ENCODE data around the gene USP33. TPM values are rescaled to one million over a fixed set of nuclear protein-coding genes. Genes with fewer than 3 reads are reported as not detected.
"Not testable (repeated sequence)": the region's sequence is repeated elsewhere in the genome, so short reads cannot be mapped to it uniquely, and the experiment has no call there.

The USP33 gene
- total RNA-seq, 2 experiments from 2014 or later, result 35.8 to 36.2 TPM

- no peaks in the 10 kb centered on the region for H3K27me3 Mint-ChIP-seq
- ATAC-seq (peak; percentile 79), DNase-seq (peak; percentile 94)
- ChIA-PET CTCF (interaction anchor here (0.7 to 2.0 kb wide), 14 partner anchors 10 to 439 kb away, joined by 3 to 7 read pairs (median 3); partner anchors contain the start of gene DNAJB4), POLR2A (interaction anchor here (0.7 to 2.6 kb wide), 16 partner anchors 11 to 343 kb away, joined by 3 to 28 read pairs (median 3); partner anchors contain the start of genes DNAJB4, FUBP1 and MIGA1)
- no peaks in the 10 kb centered on the region for H3K9me3 Mint-ChIP-seq
- intact Hi-C loops (cut with micrococcal nuclease), result no loop called here
- peaks cover 32% of the 10 kb centered on the region for H3K4me1 Mint-ChIP-seq (ENCODE audit: low read depth)
- peak overlapping the region; percentile 96 for H3K27ac Mint-ChIP-seq
- TF ChIP-seq, protein P1, sequence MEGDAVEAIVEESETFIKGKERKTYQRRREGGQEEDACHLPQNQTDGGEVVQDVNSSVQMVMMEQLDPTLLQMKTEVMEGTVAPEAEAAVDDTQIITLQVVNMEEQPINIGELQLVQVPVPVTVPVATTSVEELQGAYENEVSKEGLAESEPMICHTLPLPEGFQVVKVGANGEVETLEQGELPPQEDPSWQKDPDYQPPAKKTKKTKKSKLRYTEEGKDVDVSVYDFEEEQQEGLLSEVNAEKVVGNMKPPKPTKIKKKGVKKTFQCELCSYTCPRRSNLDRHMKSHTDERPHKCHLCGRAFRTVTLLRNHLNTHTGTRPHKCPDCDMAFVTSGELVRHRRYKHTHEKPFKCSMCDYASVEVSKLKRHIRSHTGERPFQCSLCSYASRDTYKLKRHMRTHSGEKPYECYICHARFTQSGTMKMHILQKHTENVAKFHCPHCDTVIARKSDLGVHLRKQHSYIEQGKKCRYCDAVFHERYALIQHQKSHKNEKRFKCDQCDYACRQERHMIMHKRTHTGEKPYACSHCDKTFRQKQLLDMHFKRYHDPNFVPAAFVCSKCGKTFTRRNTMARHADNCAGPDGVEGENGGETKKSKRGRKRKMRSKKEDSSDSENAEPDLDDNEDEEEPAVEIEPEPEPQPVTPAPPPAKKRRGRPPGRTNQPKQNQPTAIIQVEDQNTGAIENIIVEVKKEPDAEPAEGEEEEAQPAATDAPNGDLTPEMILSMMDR (IDR thresholded peaks at IDR 0.05), result peak; percentile 94
- peaks cover 16% of the 10 kb centered on the region for H3K36me3 Mint-ChIP-seq (ENCODE audit: low read depth)
- H3K4me3 Mint-ChIP-seq, result peak overlapping the region; percentile 99
Measured at GRCh38 chr1:77683160-77684148, 76.2 kb downstream of the USP33 start.

- Mint-ChIP-seq H3K9me3 (no peaks in the 10 kb centered on the region), H3K4me3 (peak within 1 kb of the TSS; percentile 99), H3K27me3 (no peaks in the 10 kb centered on the region), H3K4me1 (ENCODE audit: low read depth) (peaks cover 39% of the 10 kb centered on the region), H3K27ac (peak within 1 kb of the TSS; percentile 96), H3K36me3 (ENCODE audit: low read depth) (peaks cover 17% of the 10 kb centered on the region)
- POLR2A ChIA-PET, result interaction anchor here (0.7 to 2.6 kb wide), 12 partner anchors 10 to 344 kb away, joined by 3 to 28 read pairs (median 4); partner anchors contain the start of genes DNAJB4, FUBP1 and MIGA1
- CTCF ChIA-PET, result interaction anchor here (0.7 to 2.0 kb wide), 13 partner anchors 9 to 440 kb away, joined by 3 to 7 read pairs (median 3); partner anchors contain the start of gene DNAJB4
- DNase-seq (peak; percentile 96), ATAC-seq (peak; percentile 73)
- intact Hi-C loops (cut with micrococcal nuclease), result no loop called here
- TF ChIP-seq, protein P1 (IDR thresholded peaks at IDR 0.05), result no peak
Measured at GRCh38 chr1:77682460-77683159, 77.0 kb downstream of the USP33 start, which contains the start of gene ZZZ3. TSS of gene ZZZ3 (minus strand) at chr1:77682658. CDS start at chr1:77633354, 49,304 bp downstream.

- no peaks in the 10 kb centered on the region for H3K9me3 Mint-ChIP-seq
- peak overlapping the region; percentile 8 for H3K27ac Mint-ChIP-seq
- peak overlapping the region; percentile 46 for H3K4me3 Mint-ChIP-seq
- DNase-seq, result no peak
- ChIA-PET CTCF (interaction anchor here (0.8 to 1.0 kb wide), 2 partner anchors 85 to 298 kb away, joined by 3 read pairs; partner anchors contain the start of gene FUBP1), POLR2A (interaction anchor here (1.4 kb wide), 1 partner anchor 11 kb away, joined by 4 read pairs; no protein-coding TSS in a partner anchor)
- no peak for ATAC-seq
- intact Hi-C loops (cut with micrococcal nuclease), result no loop called here
- H3K27me3 Mint-ChIP-seq, result no peaks in the 10 kb centered on the region
- TF ChIP-seq, protein P1 (IDR thresholded peaks at IDR 0.05), result no peak
- H3K4me1 Mint-ChIP-seq (ENCODE audit: low read depth), result peaks cover 51% of the 10 kb centered on the region
- H3K36me3 Mint-ChIP-seq (ENCODE audit: low read depth), result peaks cover 22% of the 10 kb centered on the region
Measured at GRCh38 chr1:77680173-77680572, 79.5 kb downstream of the USP33 start.

DNA sequence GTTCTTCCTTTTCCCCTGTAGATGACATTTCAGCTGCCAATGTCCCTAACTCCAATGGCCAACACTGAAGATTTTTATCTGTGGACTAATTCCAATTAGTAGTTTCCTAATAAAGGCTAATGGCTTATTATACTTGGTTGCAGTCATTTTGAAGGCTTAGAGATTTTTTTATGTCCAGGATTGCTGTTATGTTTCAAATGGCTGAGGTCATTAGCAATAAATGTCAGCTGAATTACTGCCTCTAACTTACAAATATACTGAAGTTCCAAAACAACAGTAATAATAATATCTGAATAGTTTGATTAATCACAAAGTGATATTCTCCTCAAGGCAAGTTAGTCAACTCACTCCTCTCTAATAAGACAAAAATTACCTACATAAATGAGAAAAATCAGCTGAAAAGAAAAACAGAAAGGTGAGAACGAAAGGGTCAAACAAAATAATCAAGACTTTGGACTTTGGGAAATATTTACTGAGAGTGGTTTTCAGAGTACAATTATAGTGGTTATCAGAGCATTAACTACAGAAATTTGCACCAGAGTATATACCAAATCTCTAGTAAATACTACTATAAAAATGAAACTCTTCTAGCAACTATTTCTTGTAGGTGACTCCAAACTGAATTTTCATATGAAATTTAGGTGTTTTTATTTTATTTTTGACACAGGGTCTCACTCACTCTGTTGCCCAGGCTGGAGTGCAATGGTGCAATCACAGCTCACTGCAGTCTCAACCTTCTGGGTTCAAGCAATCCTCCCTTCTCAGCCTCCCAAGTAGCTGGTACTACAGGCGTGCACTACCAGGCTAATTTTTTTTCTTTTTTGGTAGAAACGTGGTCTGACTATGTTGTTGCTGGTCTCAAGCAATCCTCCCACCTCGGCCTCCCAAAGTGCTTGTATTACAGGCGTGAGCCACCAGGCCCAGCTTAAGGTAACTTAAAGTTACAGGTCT, 80.7 kb downstream of the USP33 start:
- ChIA-PET CTCF (interaction anchor here (0.8 to 1.1 kb wide), 3 partner anchors 9 to 300 kb away, joined by 3 read pairs; partner anchors contain the start of gene FUBP1), POLR2A (interaction anchor here (1.4 kb wide), 1 partner anchor 10 kb away, joined by 4 read pairs; no protein-coding TSS in a partner anchor)

DNA sequence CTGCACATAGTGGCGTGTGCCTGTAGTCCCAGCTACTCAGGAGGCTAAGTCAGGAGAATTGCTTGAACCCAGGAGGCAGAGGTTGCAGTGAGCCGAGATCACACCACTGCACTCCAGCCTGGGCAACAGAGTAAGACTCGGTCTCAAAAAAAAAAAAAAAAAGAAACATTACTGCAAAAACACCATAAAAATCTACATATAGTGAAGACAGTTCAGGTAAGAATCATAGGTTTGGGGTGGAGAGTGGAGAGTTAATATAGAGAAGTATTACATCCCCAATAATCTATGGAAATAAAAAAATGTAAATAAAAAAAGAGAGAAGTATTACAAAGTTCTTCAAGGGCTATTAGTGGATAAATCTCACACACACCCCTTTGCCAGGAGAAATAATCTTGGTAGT, 84.8 kb downstream of the USP33 start:
- POLR2A ChIA-PET, CTCF ChIA-PET: not testable (repeated sequence)
- peaks cover 71% of the 10 kb centered on the region for H3K4me1 Mint-ChIP-seq (ENCODE audit: low read depth)

More for the DNA sequence above, 80.7 kb downstream of the USP33 start:
- no peaks in the 10 kb centered on the region for H3K9me3 Mint-ChIP-seq
- H3K4me1 Mint-ChIP-seq (ENCODE audit: low read depth), result peaks cover 52% of the 10 kb centered on the region
- TF ChIP-seq, protein P1 (IDR thresholded peaks at IDR 0.05), result no peak
- DNase-seq (no peak), ATAC-seq (no peak)
- H3K36me3 Mint-ChIP-seq (ENCODE audit: low read depth), result peaks cover 22% of the 10 kb centered on the region
- H3K27me3 Mint-ChIP-seq, result no peaks in the 10 kb centered on the region
- no peak overlapping the region for H3K4me3 Mint-ChIP-seq
- peak overlapping the region; percentile 49 for H3K27ac Mint-ChIP-seq
- intact Hi-C loops (cut with micrococcal nuclease), result no loop called here

More for the DNA sequence above, 84.8 kb downstream of the USP33 start:
- DNase-seq; H3K27me3 Mint-ChIP-seq; H3K4me3 Mint-ChIP-seq; intact Hi-C loops (cut with micrococcal nuclease); ATAC-seq; H3K27ac Mint-ChIP-seq; H3K9me3 Mint-ChIP-seq: not testable (repeated sequence)
- peaks cover 10% of the 10 kb centered on the region for H3K36me3 Mint-ChIP-seq (ENCODE audit: low read depth)

All from activated CD8-positive, alpha-beta T cell treated with anti-CD3 and anti-CD28 coated beads for 36 hours (primary cell).